Measurements from ENCODE around the gene RNF130.

- TF ChIP-seq CTCF (conservative IDR thresholded peaks at IDR 0.05 in 1 of 2, IDR thresholded peaks at IDR 0.05 in 1 of 2; ENCODE audit: extremely low read depth in 1 of 2, insufficient read depth in 1 of 2, low read depth in 1 of 2, low read length in 2 of 2), result no peak
- TF ChIP-seq EZH2 (IDR thresholded peaks at IDR 0.05; ENCODE audit: borderline replicate concordance, low read length), result no peak
Measured at GRCh38 chr5:180102636-180103035, 31.1 kb upstream of the RNF130 start.

All from mammary epithelial cell (primary cell).